ENCODE data around the gene TTC21A. TPM values are rescaled to one million over a fixed set of nuclear protein-coding genes. Genes with fewer than 3 reads are reported as not detected.

TTC21A gene
- total and polyA plus RNA-seq, 10 of the 15 experiments (the other 5 are each of a cell fraction or from before 2014, with no cell fraction given), result 0.62 to 3.2 (median 1.2) TPM

DNA sequence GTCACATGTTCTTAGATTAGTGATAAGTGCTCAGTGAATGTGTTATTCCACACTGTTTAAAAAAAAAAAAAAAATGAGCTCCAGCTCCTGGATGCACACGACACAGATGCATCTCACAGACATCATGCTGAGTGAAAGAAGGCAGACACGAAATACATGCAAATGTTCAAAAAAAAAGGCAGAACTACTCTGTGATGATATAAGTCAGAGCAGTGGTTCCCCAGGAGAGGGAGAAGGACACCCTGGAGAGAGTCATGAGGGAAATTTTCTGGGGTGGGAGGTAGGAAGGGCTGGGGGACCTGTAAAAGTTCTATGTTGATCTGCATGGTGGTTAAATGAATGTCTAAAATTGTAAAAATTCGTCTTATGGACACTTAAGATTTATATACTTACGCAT lies 41.6 kb downstream of the TTC21A start (continued):
- TF ChIP-seq, protein P1, sequence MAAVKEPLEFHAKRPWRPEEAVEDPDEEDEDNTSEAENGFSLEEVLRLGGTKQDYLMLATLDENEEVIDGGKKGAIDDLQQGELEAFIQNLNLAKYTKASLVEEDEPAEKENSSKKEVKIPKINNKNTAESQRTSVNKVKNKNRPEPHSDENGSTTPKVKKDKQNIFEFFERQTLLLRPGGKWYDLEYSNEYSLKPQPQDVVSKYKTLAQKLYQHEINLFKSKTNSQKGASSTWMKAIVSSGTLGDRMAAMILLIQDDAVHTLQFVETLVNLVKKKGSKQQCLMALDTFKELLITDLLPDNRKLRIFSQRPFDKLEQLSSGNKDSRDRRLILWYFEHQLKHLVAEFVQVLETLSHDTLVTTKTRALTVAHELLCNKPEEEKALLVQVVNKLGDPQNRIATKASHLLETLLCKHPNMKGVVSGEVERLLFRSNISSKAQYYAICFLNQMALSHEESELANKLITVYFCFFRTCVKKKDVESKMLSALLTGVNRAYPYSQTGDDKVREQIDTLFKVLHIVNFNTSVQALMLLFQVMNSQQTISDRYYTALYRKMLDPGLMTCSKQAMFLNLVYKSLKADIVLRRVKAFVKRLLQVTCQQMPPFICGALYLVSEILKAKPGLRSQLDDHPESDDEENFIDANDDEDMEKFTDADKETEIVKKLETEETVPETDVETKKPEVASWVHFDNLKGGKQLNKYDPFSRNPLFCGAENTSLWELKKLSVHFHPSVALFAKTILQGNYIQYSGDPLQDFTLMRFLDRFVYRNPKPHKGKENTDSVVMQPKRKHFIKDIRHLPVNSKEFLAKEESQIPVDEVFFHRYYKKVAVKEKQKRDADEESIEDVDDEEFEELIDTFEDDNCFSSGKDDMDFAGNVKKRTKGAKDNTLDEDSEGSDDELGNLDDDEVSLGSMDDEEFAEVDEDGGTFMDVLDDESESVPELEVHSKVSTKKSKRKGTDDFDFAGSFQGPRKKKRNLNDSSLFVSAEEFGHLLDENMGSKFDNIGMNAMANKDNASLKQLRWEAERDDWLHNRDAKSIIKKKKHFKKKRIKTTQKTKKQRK (IDR thresholded peaks at IDR 0.05; ENCODE audit: low read depth, low read length), result no peak
- TF ChIP-seq CEBPB (IDR thresholded peaks at IDR 0.05; ENCODE audit: borderline replicate concordance in 1 of 2, low read depth in 2 of 2, low read length in 2 of 2) (no peak), ZNF384 (IDR thresholded peaks at IDR 0.05; ENCODE audit: borderline replicate concordance, low read depth, low read length) (peak; percentile 72), TCF12 (IDR thresholded peaks at IDR 0.05; ENCODE audit: low read depth, low read length) (no peak), ZNF217 (IDR thresholded peaks at IDR 0.05) (no peak), CREB1 (IDR thresholded peaks at IDR 0.05; ENCODE audit: low read depth) (no peak), BHLHE40 (IDR thresholded peaks at IDR 0.05; ENCODE audit: borderline replicate concordance in 1 of 2, low read depth in 2 of 2, low read length in 1 of 2) (peak in 1 of 2 experiments; percentile 35; a peak in 1 of 4 replicates), FOXK2 (IDR thresholded peaks at IDR 0.05) (no peak), TCF3 (IDR thresholded peaks at IDR 0.05; ENCODE audit: borderline replicate concordance, insufficient read depth, low read depth, low read length) (no peak), MEF2B (IDR thresholded peaks at IDR 0.05; ENCODE audit: partially characterized antibody, poor library complexity, severe bottlenecking) (peak; percentile 71)
- TF ChIP-seq, protein P2, sequence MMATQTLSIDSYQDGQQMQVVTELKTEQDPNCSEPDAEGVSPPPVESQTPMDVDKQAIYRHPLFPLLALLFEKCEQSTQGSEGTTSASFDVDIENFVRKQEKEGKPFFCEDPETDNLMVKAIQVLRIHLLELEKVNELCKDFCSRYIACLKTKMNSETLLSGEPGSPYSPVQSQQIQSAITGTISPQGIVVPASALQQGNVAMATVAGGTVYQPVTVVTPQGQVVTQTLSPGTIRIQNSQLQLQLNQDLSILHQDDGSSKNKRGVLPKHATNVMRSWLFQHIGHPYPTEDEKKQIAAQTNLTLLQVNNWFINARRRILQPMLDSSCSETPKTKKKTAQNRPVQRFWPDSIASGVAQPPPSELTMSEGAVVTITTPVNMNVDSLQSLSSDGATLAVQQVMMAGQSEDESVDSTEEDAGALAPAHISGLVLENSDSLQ (IDR thresholded peaks at IDR 0.05), result no peak
- TF ChIP-seq, protein P3, sequence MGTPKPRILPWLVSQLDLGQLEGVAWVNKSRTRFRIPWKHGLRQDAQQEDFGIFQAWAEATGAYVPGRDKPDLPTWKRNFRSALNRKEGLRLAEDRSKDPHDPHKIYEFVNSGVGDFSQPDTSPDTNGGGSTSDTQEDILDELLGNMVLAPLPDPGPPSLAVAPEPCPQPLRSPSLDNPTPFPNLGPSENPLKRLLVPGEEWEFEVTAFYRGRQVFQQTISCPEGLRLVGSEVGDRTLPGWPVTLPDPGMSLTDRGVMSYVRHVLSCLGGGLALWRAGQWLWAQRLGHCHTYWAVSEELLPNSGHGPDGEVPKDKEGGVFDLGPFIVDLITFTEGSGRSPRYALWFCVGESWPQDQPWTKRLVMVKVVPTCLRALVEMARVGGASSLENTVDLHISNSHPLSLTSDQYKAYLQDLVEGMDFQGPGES (IDR thresholded peaks at IDR 0.05), result no peak
